Breast epithelium (tissue), 4 donors: ENCODE data around the gene IL31. TPM values are rescaled to one million over a fixed set of nuclear protein-coding genes. Genes with fewer than 3 reads are reported as not detected.

ENCODE experiments used
- DNase-seq, 2 donors: peaks; one replicate each; pipeline ENCODE4 v3.0.0-alpha.2; 2019; ENCODE audit warnings: low spot score in 2 of 2
- H3K27ac ChIP-seq, 2 donors: fragments of 200-600 bp; sonication (generic) in 1 of 2; one replicate each; pipeline ENCODE4 v1.5.1; 2016 to 2019; ENCODE audit warnings: mild to moderate bottlenecking in 1 of 2
- H3K27me3 ChIP-seq, 2 donors: fragments of 200-600 bp; sonication (generic) in 1 of 2; one replicate each; pipeline versions ENCODE4 v1.5.1 to v1.6.0; 2017 to 2019; ENCODE audit warnings: control low read depth in 1 of 2, mild to moderate bottlenecking in 1 of 2
- H3K36me3 ChIP-seq: fragments of 200-600 bp; one replicate; pipeline ENCODE4 v1.5.1; 2019
- H3K4me1 ChIP-seq, 2 donors: fragments of 200-600 bp; sonication (generic); one replicate each; pipeline ENCODE4 v1.5.1; 2016 to 2019; ENCODE audit warnings: control low read depth in 1 of 2
- H3K4me3 ChIP-seq, 3 donors: fragments of 200-600 bp; sonication (generic); 1 replicate in 2 of 3; 2 replicates in 1 of 3; pipeline ENCODE4 v1.5.1; 2016 to 2019; ENCODE audit warnings: mild to moderate bottlenecking in 3 of 3, moderate library complexity in 2 of 3
- H3K9me3 ChIP-seq, 2 donors: fragments of 200-600 bp; sonication (generic) in 1 of 2; one replicate each; pipeline ENCODE4 v1.5.1; 2016 to 2019; ENCODE audit warnings: control low read depth in 1 of 2
- CTCF ChIP-seq, 3 donors: fragments of 450-650 bp; IDR thresholded peaks; one replicate each; pipeline ENCODE4 v1.5.1; 2016 to 2017; ENCODE audit warnings: antibody characterized with exemption in 3 of 3, mild to moderate bottlenecking in 3 of 3, moderate library complexity in 3 of 3
- POLR2A ChIP-seq: fragments of 450-650 bp; IDR thresholded peaks from one replicate; pipeline ENCODE4 v1.6.1; 2016; ENCODE audit warnings: antibody characterized with exemption, mild to moderate bottlenecking, moderate library complexity
- POLR2AphosphoS5 ChIP-seq, 3 donors: sonication (generic); formaldehyde crosslinking; IDR thresholded peaks; one replicate each; pipeline ENCODE4 v1.6.1; 2017; ENCODE audit warnings: antibody characterized with exemption in 3 of 3
- intact Hi-C: fragments of 100-400 bp; cut with DNase I; formaldehyde crosslinking; loops from one replicate; pipeline ENCODE4 v1.15.1; 2023; ENCODE audit warnings: low total_unique reads
- total RNA-seq, 3 donors: library from RNA; depleted of rRNA; stranded (reverse); fragments of >200 nt; gene quantifications; one replicate each; pipeline ENCODE4 v1.1.0, GENCODE V29; 2016

The IL31 gene
- total RNA-seq, 3 donors from 2014 or later = not detected

GRCh38 chr12:122139266-122139665, 34.8 kb downstream of the IL31 start:
- TF ChIP-seq POLR2A (no peak), POLR2AphosphoS5 (IDR thresholded peaks at IDR 0.05) (no peak), CTCF (IDR thresholded peaks at IDR 0.05) (no peak)
- Histone ChIP-seq H3K9me3 (no peaks in the 10 kb centered on the region), H3K4me3 (no peak overlapping the region), H3K36me3 (peaks cover 13% of the 10 kb centered on the region), H3K27me3 (no peaks in the 10 kb centered on the region), H3K4me1 (no peaks in the 10 kb centered on the region), H3K27ac (no peak overlapping the region)
- intact Hi-C loops = loop anchor here (10.0 kb wide), 1 partner anchor 314 kb away; no protein-coding TSS in a partner anchor
- no peak for DNase-seq

- peaks cover 13% of the 10 kb centered on the region for H3K36me3 ChIP-seq
- intact Hi-C loops = loop anchor here (10.0 kb wide), 1 partner anchor 314 kb away; no protein-coding TSS in a partner anchor
Measured at GRCh38 chr12:122138616-122139015, 35.4 kb downstream of the IL31 start.

GRCh38 chr12:122138181-122138580, 35.8 kb downstream of the IL31 start:
- DNase-seq = no peak

More at GRCh38 chr12:122138616-122139015, 35.4 kb downstream of the IL31 start:
- H3K27me3 ChIP-seq = no peaks in the 10 kb centered on the region
- H3K27ac ChIP-seq = no peak overlapping the region
- H3K9me3 ChIP-seq = no peaks in the 10 kb centered on the region
- DNase-seq = no peak
- no peaks in the 10 kb centered on the region for H3K4me1 ChIP-seq
- no peak overlapping the region for H3K4me3 ChIP-seq
- TF ChIP-seq CTCF (IDR thresholded peaks at IDR 0.05) = no peak
- TF ChIP-seq POLR2AphosphoS5 (IDR thresholded peaks at IDR 0.05) = no peak
- no peak for TF ChIP-seq POLR2A

GRCh38 chr12:122137681-122138080, 36.3 kb downstream of the IL31 start:
- H3K27me3 ChIP-seq = no peaks in the 10 kb centered on the region
- peak in 1 of 2 donors; percentile 36 for DNase-seq
- no peak overlapping the region for H3K27ac ChIP-seq
- no peak overlapping the region for H3K4me3 ChIP-seq
- H3K9me3 ChIP-seq = no peaks in the 10 kb centered on the region
- TF ChIP-seq POLR2A = no peak
- TF ChIP-seq POLR2AphosphoS5 (IDR thresholded peaks at IDR 0.05) = no peak
- TF ChIP-seq CTCF (IDR thresholded peaks at IDR 0.05) = no peak
- intact Hi-C loops = loop anchor here (10.0 kb wide), 1 partner anchor 313 kb away; no protein-coding TSS in a partner anchor
- no peaks in the 10 kb centered on the region for H3K4me1 ChIP-seq
- peaks cover 20% of the 10 kb centered on the region for H3K36me3 ChIP-seq

More at GRCh38 chr12:122138181-122138580, 35.8 kb downstream of the IL31 start:
- H3K36me3 ChIP-seq = peaks cover 15% of the 10 kb centered on the region
- intact Hi-C loops = loop anchor here (10.0 kb wide), 1 partner anchor 313 kb away; no protein-coding TSS in a partner anchor
- no peaks in the 10 kb centered on the region for H3K27me3 ChIP-seq
- no peaks in the 10 kb centered on the region for H3K9me3 ChIP-seq
- TF ChIP-seq POLR2AphosphoS5 (IDR thresholded peaks at IDR 0.05) (no peak), POLR2A (no peak), CTCF (IDR thresholded peaks at IDR 0.05) (no peak)
- no peak overlapping the region for H3K27ac ChIP-seq
- H3K4me1 ChIP-seq = no peaks in the 10 kb centered on the region
- no peak overlapping the region for H3K4me3 ChIP-seq

- H3K4me1 ChIP-seq = no peaks in the 10 kb centered on the region
Measured at GRCh38 chr12:122137229-122137628, 36.8 kb downstream of the IL31 start.

More at GRCh38 chr12:122137229-122137628, 36.8 kb downstream of the IL31 start:
- H3K4me3 ChIP-seq = no peak overlapping the region
- H3K27me3 ChIP-seq = no peaks in the 10 kb centered on the region
- TF ChIP-seq POLR2A (no peak), POLR2AphosphoS5 (IDR thresholded peaks at IDR 0.05) (no peak), CTCF (IDR thresholded peaks at IDR 0.05) (no peak)
- intact Hi-C loops = loop anchor here (10.0 kb wide), 1 partner anchor 312 kb away; no protein-coding TSS in a partner anchor
- H3K36me3 ChIP-seq = peaks cover 16% of the 10 kb centered on the region
- no peak overlapping the region for H3K27ac ChIP-seq
- no peak for DNase-seq
- no peaks in the 10 kb centered on the region for H3K9me3 ChIP-seq
